IPS-15b (cell line): ENCODE measurements around the gene HECTD1.
"Not testable (repeated sequence)": the region's sequence is repeated elsewhere in the genome, so short reads cannot be mapped to it uniquely, and the experiment has no call there.

Experiments
- H3K27me3 ChIP-seq: one replicate; pipeline ENCODE4 v1.6.1; 2013; ENCODE audit warnings: low read length; ENCODE audit not compliant: control insufficient read depth, insufficient read depth
- H3K36me3 ChIP-seq: one replicate; pipeline ENCODE4 v1.6.1; 2013; ENCODE audit warnings: low read length; ENCODE audit not compliant: control insufficient read depth, insufficient read depth
- H3K4me1 ChIP-seq: one replicate; pipeline ENCODE4 v1.6.1; 2013; ENCODE audit warnings: mild to moderate bottlenecking, low read length; ENCODE audit not compliant: control insufficient read depth, insufficient read depth
- H3K4me3 ChIP-seq: one replicate; pipeline ENCODE4 v1.5.1; 2013; ENCODE audit warnings: low read depth, low read length
- H3K9ac ChIP-seq: one replicate; pipeline ENCODE4 v1.6.1; 2013; ENCODE audit warnings: low read depth, mild to moderate bottlenecking, low read length
- H3K9me3 ChIP-seq: one replicate; pipeline ENCODE4 v1.6.1; 2013; ENCODE audit warnings: mild to moderate bottlenecking, low read length; ENCODE audit not compliant: control insufficient read depth, insufficient read depth

Gene HECTD1

DNA sequence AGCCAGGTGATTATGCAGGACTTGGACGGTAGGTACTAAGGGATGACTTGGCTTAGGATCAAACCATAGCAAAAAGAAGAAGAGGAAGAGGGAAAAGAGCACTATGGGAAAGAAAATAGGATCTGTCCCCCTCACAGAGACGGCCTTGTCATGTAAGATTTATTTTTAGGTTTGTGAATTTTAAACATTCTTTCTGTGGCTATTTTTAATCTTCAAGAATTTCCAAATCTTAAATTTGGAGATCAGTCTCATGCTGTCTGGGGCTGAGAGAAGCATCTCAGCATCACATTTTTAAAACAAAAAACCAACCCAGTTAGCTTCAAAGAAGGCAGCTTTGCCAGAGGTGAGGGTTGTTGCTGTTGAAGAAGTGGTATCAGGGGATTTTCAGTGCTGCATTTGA is 128.8 kb downstream of the HECTD1 start:
- Histone ChIP-seq H3K4me3 (no peak overlapping the region), H3K27me3 (no peaks in the 10 kb centered on the region), H3K9me3 (no peaks in the 10 kb centered on the region), H3K36me3 (peaks cover 3% of the 10 kb centered on the region), H3K9ac (no peak overlapping the region), H3K4me1 (no peaks in the 10 kb centered on the region)

DNA sequence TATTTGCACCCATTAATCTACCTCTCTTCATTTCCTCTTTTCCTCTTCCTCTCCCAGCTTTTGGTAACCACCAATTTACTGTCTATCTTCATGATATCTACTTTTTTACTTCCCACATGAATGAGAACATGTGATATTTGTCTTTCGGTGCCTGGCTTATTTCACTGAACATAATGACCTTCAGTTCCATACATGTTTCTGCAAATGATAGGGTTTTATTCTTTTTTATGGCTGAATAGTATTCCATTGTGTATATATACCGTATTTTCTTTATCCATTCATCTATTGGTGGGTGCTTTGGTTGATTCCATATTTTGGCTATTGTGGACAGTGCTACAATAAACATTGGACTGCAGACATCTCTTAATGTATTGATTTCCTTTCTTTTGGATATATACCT is 132.4 kb downstream of the HECTD1 start:
- H3K27me3 ChIP-seq: no peaks in the 10 kb centered on the region

DNA sequence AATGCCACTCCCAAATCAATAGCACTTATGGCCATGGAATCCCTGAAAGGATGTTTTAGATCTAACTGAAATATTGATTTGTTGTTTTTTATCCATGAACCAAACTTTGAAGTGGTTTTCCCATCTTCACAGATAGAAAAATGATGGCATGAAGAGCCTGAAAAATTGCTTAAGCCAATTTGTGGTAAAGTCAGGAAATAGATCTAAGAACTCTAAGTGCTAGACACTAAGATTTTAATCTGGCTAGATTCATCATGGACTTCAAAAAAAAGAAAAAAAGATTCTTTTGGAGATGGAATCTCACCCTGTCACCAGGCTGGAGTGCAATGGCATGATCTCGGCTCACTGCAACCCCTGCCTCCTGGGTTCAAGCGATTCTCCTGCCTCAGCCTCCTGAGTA is 136.4 kb downstream of the HECTD1 start:
- Histone ChIP-seq H3K9me3 (no peaks in the 10 kb centered on the region), H3K9ac (no peak overlapping the region), H3K36me3 (no peaks in the 10 kb centered on the region), H3K27me3 (no peaks in the 10 kb centered on the region), H3K4me3 (no peak overlapping the region), H3K4me1 (no peaks in the 10 kb centered on the region)

More for the DNA sequence above, 132.4 kb downstream of the HECTD1 start:
- H3K36me3 ChIP-seq: no peaks in the 10 kb centered on the region
- H3K4me3 ChIP-seq: no peak overlapping the region
- H3K9me3 ChIP-seq: no peaks in the 10 kb centered on the region
- H3K9ac ChIP-seq: no peak overlapping the region
- H3K4me1 ChIP-seq: no peaks in the 10 kb centered on the region

DNA sequence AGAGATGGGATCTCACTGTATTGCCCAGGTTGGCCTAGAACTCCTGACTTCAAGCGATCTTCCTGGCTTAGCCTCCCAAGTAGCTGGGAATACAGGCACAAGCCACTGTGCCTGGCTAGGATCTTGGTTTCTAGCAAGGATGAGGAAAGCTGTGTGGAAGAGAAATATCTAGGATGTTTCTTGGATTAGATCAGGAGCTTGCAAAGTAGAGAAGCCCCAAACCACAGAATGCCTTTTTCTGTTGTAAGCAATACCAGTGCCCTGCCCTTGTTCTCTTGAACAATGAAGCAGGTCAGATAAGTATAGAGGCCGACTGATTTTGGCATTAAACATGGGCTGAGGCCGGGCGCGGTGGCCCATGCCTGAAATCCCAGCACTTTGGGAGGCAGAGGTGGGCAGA is 137.2 kb downstream of the HECTD1 start:
- no peak overlapping the region for H3K4me3 ChIP-seq

DNA sequence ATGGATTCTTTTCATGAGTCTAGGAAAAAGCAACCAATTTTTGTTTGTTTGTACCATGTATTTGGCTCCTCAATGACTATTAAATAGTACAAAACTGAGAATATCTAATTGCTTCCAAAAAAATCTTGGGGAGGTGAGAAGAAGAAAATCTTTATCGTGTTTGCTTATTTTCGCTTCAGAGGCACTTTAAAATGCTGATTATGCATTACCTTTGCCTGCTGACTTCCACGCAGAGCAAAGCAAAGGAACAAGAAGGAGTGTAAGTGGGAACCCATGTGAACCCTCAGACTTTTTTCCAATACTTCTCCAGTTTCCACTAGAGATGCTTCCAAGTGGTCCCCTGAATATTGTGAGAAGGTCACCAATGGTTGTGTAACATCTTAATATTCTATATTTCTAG is 138.2 kb downstream of the HECTD1 start:
- Histone ChIP-seq H3K36me3 (no peaks in the 10 kb centered on the region), H3K4me3 (no peak overlapping the region), H3K4me1 (no peaks in the 10 kb centered on the region), H3K9me3 (no peaks in the 10 kb centered on the region), H3K9ac (no peak overlapping the region), H3K27me3 (no peaks in the 10 kb centered on the region)

More for the DNA sequence above, 137.2 kb downstream of the HECTD1 start:
- H3K9me3 ChIP-seq: no peaks in the 10 kb centered on the region
- H3K27me3 ChIP-seq: no peaks in the 10 kb centered on the region
- no peaks in the 10 kb centered on the region for H3K36me3 ChIP-seq
- H3K4me1 ChIP-seq: no peaks in the 10 kb centered on the region
- H3K9ac ChIP-seq: no peak overlapping the region

DNA sequence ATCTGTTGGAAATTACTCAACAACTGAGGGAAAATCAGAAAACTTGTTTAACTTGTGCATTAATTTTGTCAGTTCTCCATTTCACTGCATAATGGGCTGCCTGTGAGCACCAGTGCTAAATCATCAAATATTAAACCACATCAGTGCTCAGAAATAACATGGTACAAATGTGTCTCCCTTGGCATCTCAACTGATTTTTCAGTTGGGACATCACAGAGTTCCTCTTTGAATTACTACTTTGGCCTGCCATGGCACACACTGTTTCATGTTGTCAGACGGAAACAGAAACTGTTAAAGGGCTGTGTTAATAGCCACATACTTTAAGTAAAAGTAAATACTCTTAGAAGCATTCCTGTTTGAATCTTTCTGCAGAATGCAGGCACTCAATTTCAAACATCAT is 139.4 kb downstream of the HECTD1 start:
- Histone ChIP-seq H3K4me3 (no peak overlapping the region), H3K9ac (no peak overlapping the region), H3K9me3 (no peaks in the 10 kb centered on the region), H3K36me3 (no peaks in the 10 kb centered on the region), H3K4me1 (no peaks in the 10 kb centered on the region), H3K27me3 (no peaks in the 10 kb centered on the region)

DNA sequence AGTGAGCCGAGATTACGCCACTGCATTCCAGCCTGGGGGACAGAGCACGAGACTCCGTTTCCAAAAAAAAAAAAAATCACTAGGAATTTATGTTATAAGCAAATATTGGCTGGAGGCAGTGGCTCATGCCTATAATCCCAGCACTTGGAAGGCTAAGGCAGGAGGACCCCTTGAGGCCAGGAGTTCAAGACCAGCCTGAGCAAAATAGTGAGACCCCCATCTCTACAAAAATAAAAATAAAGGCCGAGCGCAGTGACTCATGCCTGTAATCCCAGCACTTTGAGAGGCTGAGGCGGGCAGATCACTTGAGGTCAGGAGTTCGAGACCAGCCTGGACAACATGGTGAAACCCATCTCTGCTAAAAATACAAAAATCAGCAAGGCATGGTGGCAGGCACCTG is 144.7 kb downstream of the HECTD1 start:
- H3K9me3 ChIP-seq, H3K36me3 ChIP-seq, H3K27me3 ChIP-seq, H3K4me3 ChIP-seq, H3K9ac ChIP-seq: not testable (repeated sequence)
- peaks cover 12% of the 10 kb centered on the region for H3K4me1 ChIP-seq

DNA sequence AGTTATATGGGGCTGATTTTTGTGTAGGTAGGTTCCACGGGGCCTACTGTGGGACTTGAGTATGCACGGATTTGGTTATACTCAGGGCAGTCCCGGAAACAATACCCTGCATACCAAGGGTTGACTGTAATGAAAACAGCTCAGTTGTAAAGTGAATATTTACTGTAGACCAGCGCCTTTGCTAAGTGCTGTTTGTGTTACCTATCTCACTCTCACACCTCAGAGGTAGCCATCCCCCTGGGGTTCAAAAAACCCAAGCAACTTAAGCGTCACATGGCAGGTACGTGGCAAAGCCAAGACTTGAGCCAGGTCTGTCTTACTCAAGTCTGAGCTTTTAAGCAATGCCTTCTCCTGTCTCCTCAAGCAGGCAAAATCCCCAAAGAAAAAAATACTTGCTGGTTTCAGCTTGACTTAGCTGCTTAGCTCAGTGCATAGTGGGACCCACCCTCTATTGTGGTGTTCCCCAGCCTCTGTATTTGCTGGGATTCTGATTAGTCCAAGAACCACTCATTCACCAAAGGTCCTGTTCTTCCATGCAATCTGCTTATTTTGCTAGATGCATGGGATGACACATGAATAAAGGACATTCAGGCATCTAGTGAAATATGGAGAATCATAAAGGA is 147.2 kb downstream of the HECTD1 start:
- H3K4me3 ChIP-seq: no peak overlapping the region
- peaks cover 12% of the 10 kb centered on the region for H3K4me1 ChIP-seq
- no peaks in the 10 kb centered on the region for H3K27me3 ChIP-seq
- no peaks in the 10 kb centered on the region for H3K36me3 ChIP-seq
- H3K9ac ChIP-seq: no peak overlapping the region
- H3K9me3 ChIP-seq: no peaks in the 10 kb centered on the region

DNA sequence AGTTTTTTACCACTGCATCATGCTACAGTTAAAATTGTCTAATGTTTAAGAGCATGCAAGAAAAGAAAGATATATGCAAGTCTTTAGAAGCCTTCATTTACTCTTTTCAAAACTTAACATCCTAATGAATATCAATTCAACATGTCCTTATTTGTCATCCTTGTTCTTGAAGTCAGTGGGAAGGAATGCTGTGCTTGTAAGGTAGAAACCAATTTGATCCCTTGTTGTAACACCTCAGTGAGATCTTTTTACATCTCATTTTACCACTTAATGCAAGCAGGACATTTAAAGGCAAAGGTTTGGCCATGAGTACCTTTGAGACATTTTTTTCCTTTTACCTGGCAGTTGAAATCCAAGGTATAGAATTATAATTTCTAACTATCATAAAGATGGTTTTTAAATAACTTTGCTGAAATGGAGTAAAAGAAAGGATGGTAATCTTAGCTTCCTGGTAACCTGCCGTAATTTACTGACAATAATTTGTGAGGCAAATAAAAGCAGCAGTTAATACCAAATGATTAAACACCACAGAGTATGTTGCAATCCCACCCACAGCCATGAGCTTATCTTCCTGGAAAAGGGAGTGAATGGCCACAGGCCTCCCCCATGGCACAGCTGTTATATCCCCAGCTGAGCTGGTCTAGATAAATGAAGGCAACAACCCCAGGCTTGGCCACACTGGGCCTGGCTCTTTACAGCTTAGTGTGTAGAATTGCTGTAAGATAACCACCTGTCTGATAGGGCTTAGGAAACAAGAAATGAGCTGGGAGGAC is 148.3 kb downstream of the HECTD1 start:
- H3K4me1 ChIP-seq: peaks cover 12% of the 10 kb centered on the region
- no peak overlapping the region for H3K9ac ChIP-seq
- no peaks in the 10 kb centered on the region for H3K9me3 ChIP-seq
- H3K36me3 ChIP-seq: no peaks in the 10 kb centered on the region
- H3K27me3 ChIP-seq: no peaks in the 10 kb centered on the region
- H3K4me3 ChIP-seq: no peak overlapping the region

DNA sequence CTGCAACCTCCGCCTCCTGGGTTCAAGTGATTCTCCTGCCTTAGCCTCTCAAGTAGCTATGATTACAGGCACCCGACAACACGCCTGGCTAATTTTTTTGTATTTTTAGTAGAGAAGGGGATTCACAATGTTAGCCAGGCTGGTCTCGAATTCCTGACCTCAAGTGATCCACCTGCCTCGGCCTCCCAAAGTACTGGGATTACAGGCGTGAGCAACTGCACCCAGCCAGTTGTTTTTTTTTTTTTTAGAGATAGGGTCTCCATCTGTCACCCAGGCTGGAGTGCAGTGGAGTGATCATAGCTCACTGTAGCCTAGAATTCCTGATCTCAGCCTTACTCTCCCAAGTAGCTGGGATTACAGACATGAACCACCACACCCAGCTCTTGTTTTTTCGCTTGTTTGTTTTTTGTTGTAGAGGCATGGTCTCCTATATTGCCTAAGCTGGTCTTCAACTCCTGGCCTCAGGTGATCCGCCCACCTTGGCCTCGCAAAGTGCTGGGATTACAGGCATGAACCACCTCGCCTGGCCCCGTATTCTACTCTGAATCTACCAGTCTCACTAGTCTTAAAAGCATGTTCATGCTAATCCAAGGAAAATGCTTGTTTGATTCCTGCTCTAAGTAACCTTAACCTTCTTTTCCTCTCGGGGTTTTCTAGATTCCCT is 149.8 kb downstream of the HECTD1 start:
- Histone ChIP-seq H3K4me1 (peaks cover 12% of the 10 kb centered on the region), H3K27me3 (no peaks in the 10 kb centered on the region), H3K4me3 (no peak overlapping the region), H3K36me3 (no peaks in the 10 kb centered on the region), H3K9me3 (no peaks in the 10 kb centered on the region), H3K9ac (no peak overlapping the region)

DNA sequence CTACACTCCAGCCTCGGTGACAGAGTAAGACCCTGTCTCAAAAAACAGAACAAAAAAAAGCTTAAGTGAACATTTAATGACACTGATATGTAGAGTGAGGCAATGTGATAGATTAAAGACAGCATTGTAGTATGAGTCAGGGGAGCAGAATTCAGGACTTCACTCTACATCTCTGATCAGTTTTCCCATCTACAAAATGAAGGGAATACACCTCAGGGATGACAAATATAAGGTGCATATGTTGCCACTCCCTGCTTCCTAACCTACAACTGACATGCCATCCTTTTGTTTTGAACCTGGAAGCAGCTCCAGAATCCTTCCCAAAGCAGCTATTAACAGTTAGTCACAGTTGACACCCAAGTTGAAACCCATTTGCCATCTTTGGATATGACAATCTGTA is 150.6 kb downstream of the HECTD1 start:
- H3K4me1 ChIP-seq: peaks cover 12% of the 10 kb centered on the region

More for the DNA sequence above, 150.6 kb downstream of the HECTD1 start:
- no peaks in the 10 kb centered on the region for H3K9me3 ChIP-seq
- H3K27me3 ChIP-seq: no peaks in the 10 kb centered on the region
- no peaks in the 10 kb centered on the region for H3K36me3 ChIP-seq
- H3K4me3 ChIP-seq: no peak overlapping the region
- no peak overlapping the region for H3K9ac ChIP-seq
